ENCODE results near the gene GID8.

DNA sequence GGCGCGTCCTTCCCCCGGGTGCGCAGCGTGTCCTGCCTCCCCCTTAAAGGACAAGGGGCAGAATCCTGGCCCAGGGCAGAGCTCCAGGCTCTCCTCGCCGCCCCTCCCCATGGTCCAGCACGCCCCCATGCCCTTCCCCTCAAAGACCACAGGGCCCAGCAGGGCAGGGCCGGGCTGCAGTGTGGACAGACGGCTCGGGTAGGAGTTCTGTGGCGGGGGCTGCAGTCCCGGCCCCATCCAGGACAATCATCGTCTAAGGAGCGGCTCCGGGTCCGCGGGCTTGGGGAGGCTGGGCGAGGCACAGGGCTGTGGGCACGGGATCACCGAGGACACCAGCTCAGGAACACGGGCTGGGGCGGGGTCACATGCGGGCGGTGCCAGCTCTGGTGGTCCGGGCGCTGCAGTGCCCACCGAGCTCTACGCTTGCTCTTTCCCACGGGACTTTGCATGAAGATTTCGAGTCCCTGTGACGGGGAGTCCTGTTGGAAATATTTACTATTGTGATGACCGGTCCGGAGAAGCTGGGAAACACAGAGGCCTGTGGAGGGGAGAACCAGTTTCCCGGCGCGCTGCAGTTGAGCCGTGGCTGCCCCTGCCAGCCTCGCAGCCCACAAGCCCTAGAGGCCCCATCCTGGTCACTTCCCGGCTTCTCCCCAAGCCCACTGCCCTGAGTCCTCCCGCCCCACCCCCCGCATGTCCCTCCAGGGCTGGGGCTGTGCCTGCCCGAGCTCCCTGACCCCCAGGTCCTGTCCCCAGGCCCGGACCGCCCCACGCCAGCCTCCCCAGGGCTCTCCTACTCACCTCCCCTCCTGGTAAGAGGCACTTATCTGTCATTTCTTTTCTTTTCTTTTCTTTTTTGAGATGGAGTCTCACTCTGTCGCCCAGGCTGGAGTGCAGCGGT is 35.1 kb downstream of the GID8 start:
- TF ChIP-seq, protein P1, sequence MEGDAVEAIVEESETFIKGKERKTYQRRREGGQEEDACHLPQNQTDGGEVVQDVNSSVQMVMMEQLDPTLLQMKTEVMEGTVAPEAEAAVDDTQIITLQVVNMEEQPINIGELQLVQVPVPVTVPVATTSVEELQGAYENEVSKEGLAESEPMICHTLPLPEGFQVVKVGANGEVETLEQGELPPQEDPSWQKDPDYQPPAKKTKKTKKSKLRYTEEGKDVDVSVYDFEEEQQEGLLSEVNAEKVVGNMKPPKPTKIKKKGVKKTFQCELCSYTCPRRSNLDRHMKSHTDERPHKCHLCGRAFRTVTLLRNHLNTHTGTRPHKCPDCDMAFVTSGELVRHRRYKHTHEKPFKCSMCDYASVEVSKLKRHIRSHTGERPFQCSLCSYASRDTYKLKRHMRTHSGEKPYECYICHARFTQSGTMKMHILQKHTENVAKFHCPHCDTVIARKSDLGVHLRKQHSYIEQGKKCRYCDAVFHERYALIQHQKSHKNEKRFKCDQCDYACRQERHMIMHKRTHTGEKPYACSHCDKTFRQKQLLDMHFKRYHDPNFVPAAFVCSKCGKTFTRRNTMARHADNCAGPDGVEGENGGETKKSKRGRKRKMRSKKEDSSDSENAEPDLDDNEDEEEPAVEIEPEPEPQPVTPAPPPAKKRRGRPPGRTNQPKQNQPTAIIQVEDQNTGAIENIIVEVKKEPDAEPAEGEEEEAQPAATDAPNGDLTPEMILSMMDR (conservative IDR thresholded peaks at IDR 0.05; ENCODE audit: low read depth, low read length) = no peak
- TF ChIP-seq EZH2 (IDR thresholded peaks at IDR 0.05; ENCODE audit: borderline replicate concordance, low read depth, low read length, poor library complexity, severe bottlenecking) = no peak

Measured in A673 (cell line).